IMR-90 (cell line): ENCODE measurements around the gene CEP83. TPM values are rescaled to one million over a fixed set of nuclear protein-coding genes. Genes with fewer than 3 reads are reported as not detected.

Experiments
- ATAC-seq: fragments of 200-7000 bp; cut with Tn5 transposase; 2 replicates; pipeline ENCODE4 v1.9.1; 2020; ENCODE audit warnings: low read depth, mild to moderate bottlenecking, moderate library complexity
- BruUV-seq: library from RNA; stranded (reverse); fragments of 400-500 nt; replicated peaks from 2 replicates; lab custom pipeline; 2021; lab: Mats Ljungman, UMichigan
- CTCF ChIA-PET: fragments of 300-600 bp; formaldehyde crosslinking; extraction: SDS; loops from one replicate; lab custom pipeline; 2021; ENCODE audit warnings: antibody characterized with exemption; lab: Yijun Ruan, JAX
- POLR2A ChIA-PET: fragments of 300-600 bp; sonication (Branson Sonifier 250); formaldehyde crosslinking; loops from one replicate; lab custom pipeline; 2022; ENCODE audit warnings: antibody characterized with exemption; ENCODE audit not compliant: unreplicated experiment; lab: Charles Lee
- DNase-seq: peaks from one replicate; pipeline ENCODE4 v3.0.0; 2013
- H2AFZ ChIP-seq: replicated peaks from 2 replicates; pipeline ENCODE3; 2013; ENCODE audit warnings: low read length, mild to moderate bottlenecking; ENCODE audit not compliant: poor library complexity
- H2AK5ac ChIP-seq: 2 replicates; pipeline ENCODE4 v1.6.1; 2013; ENCODE audit warnings: low read depth, low read length, inconsistent platforms
- H2AK9ac ChIP-seq: replicated peaks from 2 replicates; pipeline ENCODE3; 2013; ENCODE audit warnings: mild to moderate bottlenecking, low read depth, low read length, moderate library complexity; ENCODE audit not compliant: poor library complexity
- H2BK120ac ChIP-seq: 2 replicates; pipeline ENCODE4 v1.6.1; 2013; ENCODE audit warnings: low read depth, low read length, inconsistent platforms
- H2BK15ac ChIP-seq: 3 replicates; pipeline ENCODE4 v1.6.1; 2013; ENCODE audit warnings: low read depth, low read length, inconsistent platforms
- H2BK20ac ChIP-seq: 2 replicates; pipeline ENCODE4 v1.6.1; 2013; ENCODE audit warnings: low read depth, mild to moderate bottlenecking, inconsistent platforms, low read length, moderate library complexity
- H2BK5ac ChIP-seq: 2 replicates; pipeline ENCODE4 v1.6.1; 2013; ENCODE audit warnings: mild to moderate bottlenecking, low read depth, low read length, inconsistent platforms; ENCODE audit not compliant: poor library complexity, severe bottlenecking
- H3K14ac ChIP-seq: replicated peaks from 2 replicates; pipeline ENCODE4 v1.6.1; 2013; ENCODE audit warnings: low read depth, low read length, inconsistent platforms
- H3K18ac ChIP-seq: 2 replicates; pipeline ENCODE4 v1.6.1; 2013; ENCODE audit warnings: low read depth, low read length, control low read depth
- H3K23ac ChIP-seq: 2 replicates; pipeline ENCODE4 v1.6.1; 2013; ENCODE audit warnings: low read depth, low read length, inconsistent platforms
- H3K27ac ChIP-seq: 2 replicates; pipeline ENCODE4 v1.5.1; 2013; ENCODE audit warnings: mild to moderate bottlenecking, control low read depth, low read length; ENCODE audit not compliant: insufficient read depth
- H3K27me3 ChIP-seq: 2 replicates; pipeline ENCODE4 v1.6.1; 2013; ENCODE audit warnings: low read length; ENCODE audit not compliant: control insufficient read depth, insufficient read depth
- H3K36me3 ChIP-seq: 2 replicates; pipeline ENCODE4 v1.6.1; 2013; ENCODE audit warnings: low read length, mixed read lengths; ENCODE audit not compliant: control insufficient read depth, insufficient read depth
- H3K4ac ChIP-seq: 2 replicates; pipeline ENCODE4 v1.6.1; 2013; ENCODE audit warnings: low read depth, low read length, inconsistent platforms
- H3K4me1 ChIP-seq: 2 replicates; pipeline ENCODE4 v1.6.1; 2013; ENCODE audit warnings: low read length, mixed read lengths; ENCODE audit not compliant: control insufficient read depth, insufficient read depth
- H3K4me2 ChIP-seq: 2 replicates; pipeline ENCODE4 v1.6.1; 2013; ENCODE audit warnings: low read depth, mild to moderate bottlenecking, control low read depth, low read length, moderate library complexity
- H3K4me3 ChIP-seq: 2 replicates; pipeline ENCODE4 v1.5.1; 2013; ENCODE audit warnings: low read depth, mild to moderate bottlenecking, control low read depth, low read length, moderate library complexity; ENCODE audit not compliant: insufficient read depth
- H3K56ac ChIP-seq: 2 replicates; pipeline ENCODE4 v1.6.1; 2013; ENCODE audit warnings: low read length, inconsistent platforms; ENCODE audit not compliant: insufficient read depth; ENCODE audit errors: extremely low read depth
- H3K79me1 ChIP-seq, 2 experiments: 2 replicates each; pipeline ENCODE4 v1.6.1; 2013; ENCODE audit warnings: low read length in 2 of 2, inconsistent platforms in 1 of 2, low read depth in 1 of 2
- H3K9ac ChIP-seq: 2 replicates; pipeline ENCODE4 v1.6.1; 2013; ENCODE audit warnings: low read depth, low read length, control low read depth
- H3K9me1 ChIP-seq: 2 replicates; pipeline ENCODE4 v1.6.1; 2013; ENCODE audit warnings: low read length, inconsistent platforms; ENCODE audit not compliant: insufficient read depth
- H3K9me3 ChIP-seq: 2 replicates; pipeline ENCODE4 v1.6.1; 2013; ENCODE audit warnings: low read length; ENCODE audit not compliant: control insufficient read depth, insufficient read depth
- H4K20me1 ChIP-seq: 2 replicates; pipeline ENCODE4 v1.6.1; 2013; ENCODE audit warnings: low read length, inconsistent platforms; ENCODE audit not compliant: insufficient read depth
- H4K5ac ChIP-seq: 2 replicates; pipeline ENCODE4 v1.6.1; 2013; ENCODE audit warnings: mild to moderate bottlenecking, low read depth, low read length, control low read depth
- H4K8ac ChIP-seq, 2 experiments: 2 replicates each; pipeline ENCODE4 v1.6.1; 2013; ENCODE audit warnings: low read depth in 2 of 2, low read length in 2 of 2, control low read depth in 1 of 2, inconsistent platforms in 1 of 2
- H4K91ac ChIP-seq: 2 replicates; pipeline ENCODE4 v1.6.1; 2013; ENCODE audit warnings: low read depth, low read length, inconsistent platforms; ENCODE audit not compliant: insufficient read depth
- ELK1 ChIP-seq: fragments of 150-350 bp; IDR thresholded peaks from 2 replicates; pipeline ENCODE4 v1.6.1; 2016; ENCODE audit warnings: low read depth, mild to moderate bottlenecking, low read length, moderate library complexity, borderline replicate concordance
- RAD21 ChIP-seq: IDR thresholded peaks from 2 replicates; pipeline ENCODE4 v1.6.1; 2012; ENCODE audit warnings: low read length, improper control_type of control experiment
- SMC3 ChIP-seq: fragments of 150-350 bp; IDR thresholded peaks from 2 replicates; pipeline ENCODE4 v1.6.1; 2016; ENCODE audit warnings: low read depth, mild to moderate bottlenecking, antibody characterized with exemption, low read length, moderate library complexity
- dilution Hi-C: fragments of 300-500 bp; cut with HindIII; formaldehyde crosslinking; loops from one replicate; pipeline ENCODE4 v1.14.3; 2018; ENCODE audit warnings: low sequenced_read_pairs; ENCODE audit not compliant: unreplicated experiment
- in situ Hi-C: fragments of 300-500 bp; cut with MboI; formaldehyde crosslinking; loops from 3 replicates; pipeline ENCODE4 v1.14.3; 2019; ENCODE audit warnings: low sequenced_read_pairs, inconsistent platforms, mixed read lengths
- intact Hi-C: fragments of 100-400 bp; cut with micrococcal nuclease; formaldehyde crosslinking; loops from 2 replicates; pipeline ENCODE4 v1.10.0; 2022
- polyA plus RNA-seq, 3 experiments: library from polyadenylated mRNA; depleted of rRNA; stranded (reverse); fragments of >200 nt; gene quantifications; 2 replicates each; pipeline ENCODE4 v1.2.3, GENCODE V29; 2012; ENCODE audit warnings: low replicate concordance in 1 of 3
- total RNA-seq: library from RNA; depleted of rRNA; stranded (reverse); fragments of >200 nt; gene quantifications from 2 replicates; pipeline ENCODE4 v1.2.3, GENCODE V29; 2012

CEP83 gene
- total and polyA plus RNA-seq, 2 of the 4 experiments (the other 2 are of a cell fraction) = 3.9 to 8.9 TPM

GRCh38 chr12:94320109-94320508, 139.6 kb downstream of the CEP83 start:
- Histone ChIP-seq H3K4me1 (no peaks in the 10 kb centered on the region), H3K27me3 (no peaks in the 10 kb centered on the region), H2AFZ (no peak overlapping the region), H3K14ac (no peak overlapping the region), H3K4ac (no peak overlapping the region), H2BK20ac (no peak overlapping the region), H2BK15ac (no peak overlapping the region), H4K91ac (no peak overlapping the region), H3K56ac (no peak overlapping the region), H2AK5ac (no peak overlapping the region), H2BK5ac (no peak overlapping the region), H3K9ac (no peak overlapping the region), H4K8ac (no peak overlapping the region), H3K23ac (no peak overlapping the region), H2BK120ac (no peak overlapping the region), H3K4me3 (no peak overlapping the region), H2AK9ac (no peak overlapping the region), H3K9me1 (no peaks in the 10 kb centered on the region), H3K4me2 (no peak overlapping the region), H4K5ac (no peak overlapping the region), H3K36me3 (peaks cover 3% of the 10 kb centered on the region; the same call in 1 of the 2 replicates), H3K9me3 (peaks cover 12% of the 10 kb centered on the region), H3K18ac (no peak overlapping the region), H3K27ac (no peak overlapping the region), H4K20me1 (no peaks in the 10 kb centered on the region), H3K79me1 (no peaks in the 10 kb centered on the region)
- DNase-seq (no peak), ATAC-seq (no peak)
- dilution Hi-C loops (no loop called here), intact Hi-C loops (no loop called here), in situ Hi-C loops (no loop called here)
- CTCF ChIA-PET = no interaction called here
- BruUV-seq = no TSS peak
- no peak for TF ChIP-seq ELK1
- TF ChIP-seq SMC3 = no peak
- TF ChIP-seq RAD21 = no peak
- POLR2A ChIA-PET = no interaction called here
